ENCODE measurements around the gene F11R. TPM values are rescaled to one million over a fixed set of nuclear protein-coding genes. Genes with fewer than 3 reads are reported as not detected.
"Not testable (repeated sequence)": the region's sequence is repeated elsewhere in the genome, so short reads cannot be mapped to it uniquely, and the experiment has no call there.

The F11R gene
- 65.4 TPM for total RNA-seq

GRCh38 chr1:161020509-161021164, at the start of gene F11R:
Gene F11R (minus strand): TSS chr1:161021152. CDS start chr1:161021073, 79 bp downstream.
- ATAC-seq = peak; percentile 57
- peak; percentile 66 for DNase-seq (ENCODE audit: low spot score)

GRCh38 chr1:161069731-161070270, 48.8 kb upstream of the F11R start, which contains the start of gene ARHGAP30:
Gene ARHGAP30 (minus strand): TSS chr1:161069891. CDS start chr1:161069624, 267 bp downstream.
- peak; percentile 56 for DNase-seq (ENCODE audit: low spot score)
- ATAC-seq = peak; percentile 59

GRCh38 chr1:161069241-161069640, 48.3 kb upstream of the F11R start:
- no peak for ATAC-seq
- no peak for DNase-seq (ENCODE audit: low spot score)

GRCh38 chr1:161068306-161069234, 47.6 kb upstream of the F11R start:
- peak; percentile 68 for ATAC-seq
- DNase-seq (ENCODE audit: low spot score) = no peak

- DNase-seq (ENCODE audit: low spot score) = no peak
- no peak for ATAC-seq
These were observed 45.7 kb upstream of the F11R start for GRCh38 chr1:161066694-161067093.

- not testable (repeated sequence) for ATAC-seq; DNase-seq (ENCODE audit: low spot score)
These were observed 44.7 kb upstream of the F11R start for GRCh38 chr1:161065681-161066080.

- not testable (repeated sequence) for DNase-seq (ENCODE audit: low spot score); ATAC-seq
These were observed 43.0 kb upstream of the F11R start for GRCh38 chr1:161063936-161064335.

GRCh38 chr1:161061419-161061818, 40.5 kb upstream of the F11R start:
- ATAC-seq = no peak
- no peak for DNase-seq (ENCODE audit: low spot score)

GRCh38 chr1:161059293-161059692, 38.3 kb upstream of the F11R start:
- ATAC-seq (no peak), DNase-seq (ENCODE audit: low spot score) (no peak)

GRCh38 chr1:161054805-161055204, 33.9 kb upstream of the F11R start:
- DNase-seq (ENCODE audit: low spot score) (no peak), ATAC-seq (no peak)

- no peak for ATAC-seq
- DNase-seq (ENCODE audit: low spot score) = no peak
These were observed 33.3 kb upstream of the F11R start for GRCh38 chr1:161054232-161054631.

GRCh38 chr1:161052899-161053298, 31.9 kb upstream of the F11R start:
- no peak for ATAC-seq
- DNase-seq (ENCODE audit: low spot score) = no peak

- ATAC-seq (no peak), DNase-seq (ENCODE audit: low spot score) (no peak)
These were observed 30.3 kb upstream of the F11R start for GRCh38 chr1:161051219-161051618.

- ATAC-seq (no peak), DNase-seq (ENCODE audit: low spot score) (no peak)
These were observed 28.2 kb upstream of the F11R start for GRCh38 chr1:161048949-161049722.

- no peak for DNase-seq (ENCODE audit: low spot score)
These were observed 26.8 kb upstream of the F11R start for GRCh38 chr1:161047436-161048420.

GRCh38 chr1:161046605-161047228, 25.8 kb upstream of the F11R start:
- DNase-seq (ENCODE audit: low spot score) (no peak), ATAC-seq (no peak)

More at GRCh38 chr1:161047436-161048420, 26.8 kb upstream of the F11R start:
- ATAC-seq = no peak

GRCh38 chr1:161045736-161046604, 25.0 kb upstream of the F11R start, which contains the start of gene USF1:
Gene USF1 (minus strand): TSS chr1:161045977. CDS start chr1:161043275, 2,702 bp downstream.
- peak; percentile 91 for ATAC-seq
- peak; percentile 94 for DNase-seq (ENCODE audit: low spot score)
